Caco-2 (cell line): ENCODE data around the gene ATP7B. TPM values are rescaled to one million over a fixed set of nuclear protein-coding genes. Genes with fewer than 3 reads are reported as not detected.

Experiments used
- BruUV-seq: library from RNA; stranded (reverse); fragments of 400-500 nt; replicated peaks from 2 replicates; lab custom pipeline; 2021; lab: Mats Ljungman, UMichigan
- CTCF ChIA-PET: fragments of 300-600 bp; sonication (Branson Sonifier 250); formaldehyde crosslinking; loops from one replicate; lab custom pipeline; 2022; ENCODE audit warnings: antibody characterized with exemption; lab: Charles Lee
- POLR2A ChIA-PET: fragments of 300-600 bp; sonication (Branson Sonifier 250); formaldehyde crosslinking; loops from one replicate; lab custom pipeline; 2022; ENCODE audit warnings: antibody characterized with exemption; lab: Charles Lee
- DNase-seq, 2 experiments: peaks; one replicate each; pipeline versions ENCODE4 v3.0.0 to v3.0.0-alpha.2; 2020 to 2022
- H3K27me3 ChIP-seq: replicated peaks from 2 replicates; pipeline ENCODE4 v1.6.0; 2011; ENCODE audit warnings: low read length; ENCODE audit not compliant: control insufficient read depth, insufficient read depth
- H3K36me3 ChIP-seq: 2 replicates; pipeline ENCODE4 v1.5.1; 2011; ENCODE audit warnings: low read length; ENCODE audit not compliant: control insufficient read depth, insufficient read depth
- H3K4me1 ChIP-seq: fragments of 250-450 bp; sonication (Bioruptor Pico); 2 replicates; pipeline ENCODE4 v1.5.1; 2020; ENCODE audit warnings: mild to moderate bottlenecking
- H3K4me3 ChIP-seq: 2 replicates; pipeline ENCODE4 v1.5.1; 2011; ENCODE audit warnings: low read depth, mild to moderate bottlenecking, control low read depth, low read length
- H3K9me3 ChIP-seq: fragments of 250-450 bp; sonication (Bioruptor Pico); 2 replicates; pipeline ENCODE4 v1.5.1; 2020; ENCODE audit warnings: mild to moderate bottlenecking, moderate library complexity
- H3K27ac Mint-ChIP-seq: one replicate; pipeline ENCODE4 v1.8.0; 2022; ENCODE audit warnings: mixed read lengths; ENCODE audit not compliant: unreplicated experiment
- H3K27me3 Mint-ChIP-seq: one replicate; pipeline ENCODE4 v1.8.0; 2022; ENCODE audit warnings: mixed read lengths; ENCODE audit not compliant: insufficient read depth, unreplicated experiment
- H3K36me3 Mint-ChIP-seq: one replicate; pipeline ENCODE4 v1.8.0; 2022; ENCODE audit warnings: mild to moderate bottlenecking, mixed read lengths; ENCODE audit not compliant: insufficient read depth, unreplicated experiment
- H3K4me1 Mint-ChIP-seq: one replicate; pipeline ENCODE4 v1.8.0; 2022; ENCODE audit warnings: low read depth, mixed read lengths; ENCODE audit not compliant: unreplicated experiment
- H3K4me3 Mint-ChIP-seq: one replicate; pipeline ENCODE4 v1.8.0; 2022; ENCODE audit warnings: mild to moderate bottlenecking, moderate library complexity, mixed read lengths; ENCODE audit not compliant: unreplicated experiment
- H3K9me3 Mint-ChIP-seq: one replicate; pipeline ENCODE4 v1.8.0; 2022; ENCODE audit warnings: mixed read lengths; ENCODE audit not compliant: unreplicated experiment
- intact Hi-C: fragments of 100-400 bp; cut with micrococcal nuclease; formaldehyde crosslinking; loops from one replicate; pipeline ENCODE4 v1.10.0; 2022; ENCODE audit not compliant: unreplicated experiment
- total RNA-seq: library from RNA; stranded (reverse); gene quantifications from 2 replicates; pipeline ENCODE4 v1.2.3, GENCODE V29; 2022
- TF ChIP-seq, protein P1 (sequence below), 2 experiments: fragments of 200-600 bp in 1 of 2; IDR thresholded peaks; 1 replicate in 1 of 2; 2 replicates in 1 of 2; pipeline versions ENCODE4 v1.5.1 to v1.8.0; 2011 to 2022; ENCODE audit warnings: antibody characterized with exemption in 1 of 2, control low read depth in 1 of 2, inconsistent platforms in 1 of 2, low read depth in 1 of 2, low read length in 1 of 2, mild to moderate bottlenecking in 1 of 2, moderate library complexity in 1 of 2; ENCODE audit not compliant: insufficient read depth in 1 of 2, severe bottlenecking in 1 of 2, unreplicated experiment in 1 of 2

Gene ATP7B
- total RNA-seq, 1 experiment from 2014 or later, result 50.7 TPM

DNA sequence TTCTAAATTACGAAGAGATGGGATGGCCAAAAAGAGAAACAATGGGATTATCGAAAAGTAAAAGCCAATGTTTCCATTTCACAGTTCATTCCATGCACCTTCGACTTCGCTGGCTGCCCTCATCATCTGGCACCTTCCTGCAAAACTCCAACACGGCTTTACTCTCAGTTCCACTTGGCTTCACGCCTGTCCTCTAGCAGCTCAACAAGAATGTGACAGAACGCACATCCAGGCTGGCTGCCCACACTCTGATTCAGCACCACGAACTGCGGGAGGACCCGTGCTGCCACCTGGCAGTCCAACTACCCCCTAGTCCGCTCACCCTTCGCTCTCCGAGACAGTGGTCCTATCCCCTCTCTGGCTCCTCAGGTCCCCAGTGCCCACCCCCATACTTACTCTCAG lies 11.7 kb downstream of the ATP7B start:
- Mint-ChIP-seq H3K27ac (peak overlapping the region; percentile 83), H3K36me3 (no peaks in the 10 kb centered on the region), H3K4me1 (peaks cover 54% of the 10 kb centered on the region), H3K9me3 (no peaks in the 10 kb centered on the region), H3K4me3 (peak overlapping the region; percentile 19), H3K27me3 (no peaks in the 10 kb centered on the region)
- Histone ChIP-seq H3K27me3 (no peaks in the 10 kb centered on the region), H3K36me3 (no peaks in the 10 kb centered on the region), H3K4me3 (no peak overlapping the region), H3K9me3 (no peaks in the 10 kb centered on the region), H3K4me1 (peaks cover 62% of the 10 kb centered on the region)
- TF ChIP-seq, protein P1, sequence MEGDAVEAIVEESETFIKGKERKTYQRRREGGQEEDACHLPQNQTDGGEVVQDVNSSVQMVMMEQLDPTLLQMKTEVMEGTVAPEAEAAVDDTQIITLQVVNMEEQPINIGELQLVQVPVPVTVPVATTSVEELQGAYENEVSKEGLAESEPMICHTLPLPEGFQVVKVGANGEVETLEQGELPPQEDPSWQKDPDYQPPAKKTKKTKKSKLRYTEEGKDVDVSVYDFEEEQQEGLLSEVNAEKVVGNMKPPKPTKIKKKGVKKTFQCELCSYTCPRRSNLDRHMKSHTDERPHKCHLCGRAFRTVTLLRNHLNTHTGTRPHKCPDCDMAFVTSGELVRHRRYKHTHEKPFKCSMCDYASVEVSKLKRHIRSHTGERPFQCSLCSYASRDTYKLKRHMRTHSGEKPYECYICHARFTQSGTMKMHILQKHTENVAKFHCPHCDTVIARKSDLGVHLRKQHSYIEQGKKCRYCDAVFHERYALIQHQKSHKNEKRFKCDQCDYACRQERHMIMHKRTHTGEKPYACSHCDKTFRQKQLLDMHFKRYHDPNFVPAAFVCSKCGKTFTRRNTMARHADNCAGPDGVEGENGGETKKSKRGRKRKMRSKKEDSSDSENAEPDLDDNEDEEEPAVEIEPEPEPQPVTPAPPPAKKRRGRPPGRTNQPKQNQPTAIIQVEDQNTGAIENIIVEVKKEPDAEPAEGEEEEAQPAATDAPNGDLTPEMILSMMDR (IDR thresholded peaks at IDR 0.05; ENCODE audit: insufficient read depth in 1 of 2, low read depth in 1 of 2, low read length in 1 of 2, severe bottlenecking in 1 of 2, unreplicated experiment in 1 of 2), result no peak
- CTCF ChIA-PET, result interaction anchor here (0.8 to 3.7 kb wide), 6 partner anchors 8 to 129 kb away, joined by 3 to 36 read pairs (median 4); partner anchors contain the start of genes ALG11 and NEK5
- POLR2A ChIA-PET, result interaction anchor here (3.2 kb wide), 1 partner anchor 21 kb away, joined by 14 read pairs; no protein-coding TSS in a partner anchor
- no TSS peak for BruUV-seq
- intact Hi-C loops, result loop anchor here (2.0 to 5.0 kb wide), 3 partner anchors 13 to 142 kb away; partner anchors contain the start of gene ALG11
- DNase-seq, result no peak

DNA sequence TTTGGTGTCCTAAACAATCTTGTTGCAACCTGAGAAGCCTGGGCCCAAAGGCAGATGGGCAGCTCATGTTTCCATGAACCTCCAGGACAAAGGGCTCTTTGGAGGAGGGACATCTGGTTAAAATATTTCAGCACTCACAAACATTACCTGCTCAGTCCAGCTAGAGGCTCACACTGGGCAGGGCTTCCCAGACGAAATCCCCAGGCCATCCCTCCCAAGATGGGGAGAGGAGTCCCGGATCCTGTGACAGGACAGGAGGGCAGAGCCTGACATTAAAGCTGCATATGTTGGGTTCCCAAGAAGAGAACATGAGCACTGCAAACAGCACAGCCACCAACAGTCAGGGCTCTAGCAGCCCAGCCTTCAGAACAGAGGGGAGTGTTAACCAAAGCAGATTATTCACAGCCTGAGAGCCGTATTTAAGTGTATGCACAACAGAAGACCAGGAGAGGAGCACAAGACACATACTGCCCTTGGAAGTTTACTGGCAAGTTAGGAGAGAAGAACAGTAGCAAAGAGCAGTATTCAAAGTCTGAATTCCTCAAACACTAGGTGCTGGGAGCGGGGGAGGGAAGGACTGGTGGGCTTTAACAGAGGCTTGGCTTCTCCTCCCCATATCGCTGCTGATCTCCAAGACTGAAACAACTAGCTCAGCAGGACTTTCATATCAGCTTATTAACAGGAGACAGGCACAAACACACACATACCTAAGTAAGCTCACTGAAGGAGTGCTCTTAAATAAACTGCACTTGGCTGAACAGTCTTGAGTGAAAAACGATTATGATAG lies 12.3 kb downstream of the ATP7B start:
- CTCF ChIA-PET, result interaction anchor here (0.8 to 3.7 kb wide), 7 partner anchors 14 to 129 kb away, joined by 3 to 36 read pairs (median 3); partner anchors contain the start of genes ALG11 and NEK5

More for the DNA sequence above, 12.3 kb downstream of the ATP7B start:
- H3K9me3 ChIP-seq, result no peaks in the 10 kb centered on the region
- peak overlapping the region; percentile 83 for H3K27ac Mint-ChIP-seq
- no peaks in the 10 kb centered on the region for H3K9me3 Mint-ChIP-seq
- H3K4me1 ChIP-seq, result peaks cover 58% of the 10 kb centered on the region
- BruUV-seq, result no TSS peak
- no peaks in the 10 kb centered on the region for H3K36me3 Mint-ChIP-seq
- H3K4me1 Mint-ChIP-seq, result peaks cover 54% of the 10 kb centered on the region
- POLR2A ChIA-PET, result interaction anchor here (0.5 to 3.2 kb wide), 5 partner anchors 13 to 546 kb away, joined by 3 to 14 read pairs (median 4); partner anchors contain the start of genes ALG11 and INTS6
- TF ChIP-seq, protein P1 (IDR thresholded peaks at IDR 0.05; ENCODE audit: insufficient read depth in 1 of 2, low read depth in 1 of 2, low read length in 1 of 2, severe bottlenecking in 1 of 2, unreplicated experiment in 1 of 2), result no peak
- no peaks in the 10 kb centered on the region for H3K36me3 ChIP-seq
- no peaks in the 10 kb centered on the region for H3K27me3 ChIP-seq
- H3K4me3 ChIP-seq, result no peak overlapping the region
- H3K4me3 Mint-ChIP-seq, result peak overlapping the region; percentile 36
- intact Hi-C loops, result loop anchor here (1.0 to 5.0 kb wide), 4 partner anchors 14 to 142 kb away; partner anchors contain the start of gene ALG11
- H3K27me3 Mint-ChIP-seq, result no peaks in the 10 kb centered on the region
- peak; percentile 39 to 57 for DNase-seq
